ENCODE data around the gene APOBEC3C. TPM values are rescaled to one million over a fixed set of nuclear protein-coding genes. Genes with fewer than 3 reads are reported as not detected.
"Not testable (repeated sequence)": the region's sequence is repeated elsewhere in the genome, so short reads cannot be mapped to it uniquely, and the experiment has no call there.

APOBEC3C gene
- total RNA-seq, 4 donors from 2014 or later, result 3.6 to 48.2 (median 6.7) TPM

- Histone ChIP-seq H3K36me3 (no peaks in the 10 kb centered on the region), H3K27me3 (no peaks in the 10 kb centered on the region), H3K4me3 (no peak overlapping the region), H3K4me1 (no peaks in the 10 kb centered on the region), H3K9me3 (no peaks in the 10 kb centered on the region), H3K27ac (no peak overlapping the region)
- intact Hi-C loops (cut with DNase I; ENCODE audit: low total_unique reads), result loop anchor here (10.0 kb wide), 1 partner anchor 107 kb away; no protein-coding TSS in a partner anchor
- DNase-seq, result no peak
- TF ChIP-seq CTCF (IDR thresholded peaks at IDR 0.05) (no peak), POLR2A (IDR thresholded peaks at IDR 0.05) (no peak)
Measured at GRCh38 chr22:38971791-38972190, 42.3 kb upstream of the APOBEC3C start.

GRCh38 chr22:38972558-38972957 is 41.5 kb upstream of the APOBEC3C start:
- H3K9me3 ChIP-seq, result no peaks in the 10 kb centered on the region
- TF ChIP-seq CTCF (IDR thresholded peaks at IDR 0.05) (no peak), POLR2A (IDR thresholded peaks at IDR 0.05) (no peak)

GRCh38 chr22:38973289-38974169 is 40.5 kb upstream of the APOBEC3C start:
- no peaks in the 10 kb centered on the region for H3K36me3 ChIP-seq
- no peak overlapping the region for H3K27ac ChIP-seq
- H3K4me1 ChIP-seq, result no peaks in the 10 kb centered on the region
- no peak overlapping the region for H3K4me3 ChIP-seq
- no peak for TF ChIP-seq POLR2A (IDR thresholded peaks at IDR 0.05)
- TF ChIP-seq CTCF (IDR thresholded peaks at IDR 0.05), result peak in 2 of 4 experiments; percentile 61
- H3K27me3 ChIP-seq, result no peaks in the 10 kb centered on the region
- H3K9me3 ChIP-seq, result no peaks in the 10 kb centered on the region
- intact Hi-C loops (cut with DNase I; ENCODE audit: low total_unique reads), result loop anchor here (10.0 kb wide), 1 partner anchor 109 kb away; no protein-coding TSS in a partner anchor
- DNase-seq, result no peak

More at GRCh38 chr22:38972558-38972957, 41.5 kb upstream of the APOBEC3C start:
- H3K4me3 ChIP-seq, result no peak overlapping the region
- no peak for DNase-seq
- no peaks in the 10 kb centered on the region for H3K4me1 ChIP-seq
- H3K27ac ChIP-seq, result no peak overlapping the region
- no peaks in the 10 kb centered on the region for H3K27me3 ChIP-seq
- no peaks in the 10 kb centered on the region for H3K36me3 ChIP-seq
- intact Hi-C loops (cut with DNase I; ENCODE audit: low total_unique reads), result loop anchor here (10.0 kb wide), 1 partner anchor 108 kb away; no protein-coding TSS in a partner anchor

- Histone ChIP-seq H3K36me3 (no peaks in the 10 kb centered on the region), H3K27ac (no peak overlapping the region), H3K4me1 (no peaks in the 10 kb centered on the region), H3K9me3 (no peaks in the 10 kb centered on the region), H3K4me3 (no peak overlapping the region), H3K27me3 (no peaks in the 10 kb centered on the region)
- intact Hi-C loops (cut with DNase I; ENCODE audit: low total_unique reads), result loop anchor here (10.0 kb wide), 1 partner anchor 109 kb away; no protein-coding TSS in a partner anchor
- no peak for TF ChIP-seq CTCF (IDR thresholded peaks at IDR 0.05)
- no peak for TF ChIP-seq POLR2A (IDR thresholded peaks at IDR 0.05)
- DNase-seq, result no peak
Measured at GRCh38 chr22:38974170-38974825, 39.8 kb upstream of the APOBEC3C start.

GRCh38 chr22:38974826-38975175 is 39.3 kb upstream of the APOBEC3C start:
- no peaks in the 10 kb centered on the region for H3K9me3 ChIP-seq
- no peak overlapping the region for H3K27ac ChIP-seq
- intact Hi-C loops (cut with DNase I; ENCODE audit: low total_unique reads), result loop anchor here (10.0 kb wide), 1 partner anchor 110 kb away; no protein-coding TSS in a partner anchor
- no peaks in the 10 kb centered on the region for H3K36me3 ChIP-seq
- TF ChIP-seq CTCF (IDR thresholded peaks at IDR 0.05), result no peak
- no peak for TF ChIP-seq POLR2A (IDR thresholded peaks at IDR 0.05)
- H3K4me1 ChIP-seq, result no peaks in the 10 kb centered on the region
- DNase-seq, result no peak
- no peaks in the 10 kb centered on the region for H3K27me3 ChIP-seq
- H3K4me3 ChIP-seq, result no peak overlapping the region

GRCh38 chr22:38977289-38977688 is 36.8 kb upstream of the APOBEC3C start:
- intact Hi-C loops (cut with DNase I; ENCODE audit: low total_unique reads), result loop anchor here (10.0 kb wide), 1 partner anchor 112 kb away; no protein-coding TSS in a partner anchor
- H3K4me3 ChIP-seq, H3K36me3 ChIP-seq, H3K27ac ChIP-seq, H3K27me3 ChIP-seq, H3K9me3 ChIP-seq, H3K4me1 ChIP-seq, DNase-seq: not testable (repeated sequence)

- H3K4me3 ChIP-seq; intact Hi-C loops (cut with DNase I; ENCODE audit: low total_unique reads); H3K9me3 ChIP-seq; H3K4me1 ChIP-seq; DNase-seq; H3K27ac ChIP-seq; H3K36me3 ChIP-seq; H3K27me3 ChIP-seq: not testable (repeated sequence)
Measured at GRCh38 chr22:38980587-38980986, 33.5 kb upstream of the APOBEC3C start.

All from uterus (tissue), 4 donors.